Panc1 (cell line): Measurements from ENCODE around the gene TMEM87A.

Experiments used
- POLR2AphosphoS5 ChIP-seq: IDR thresholded peaks from 2 replicates; pipeline ENCODE4 v1.6.1; 2012; ENCODE audit warnings: mild to moderate bottlenecking, low read depth, low read length, moderate library complexity
- SIN3A ChIP-seq: IDR thresholded peaks from 2 replicates; pipeline ENCODE4 v1.6.1; 2012; ENCODE audit warnings: low read depth, mild to moderate bottlenecking, low read length, moderate library complexity, borderline replicate concordance; ENCODE audit not compliant: insufficient read depth
- TF ChIP-seq, protein P1 (sequence below): fragments of 450-650 bp; IDR thresholded peaks from 2 replicates; pipeline ENCODE4 v1.5.1; 2017; ENCODE audit warnings: mild to moderate bottlenecking
- TF ChIP-seq, protein P2 (sequence below), 2 experiments: IDR thresholded peaks; 2 replicates each; pipeline ENCODE4 v1.6.1; 2011 to 2012; ENCODE audit warnings: low read depth in 2 of 2, control low read depth in 1 of 2, low read length in 1 of 2, mild to moderate bottlenecking in 1 of 2, moderate library complexity in 1 of 2; ENCODE audit not compliant: insufficient read depth in 1 of 2

DNA sequence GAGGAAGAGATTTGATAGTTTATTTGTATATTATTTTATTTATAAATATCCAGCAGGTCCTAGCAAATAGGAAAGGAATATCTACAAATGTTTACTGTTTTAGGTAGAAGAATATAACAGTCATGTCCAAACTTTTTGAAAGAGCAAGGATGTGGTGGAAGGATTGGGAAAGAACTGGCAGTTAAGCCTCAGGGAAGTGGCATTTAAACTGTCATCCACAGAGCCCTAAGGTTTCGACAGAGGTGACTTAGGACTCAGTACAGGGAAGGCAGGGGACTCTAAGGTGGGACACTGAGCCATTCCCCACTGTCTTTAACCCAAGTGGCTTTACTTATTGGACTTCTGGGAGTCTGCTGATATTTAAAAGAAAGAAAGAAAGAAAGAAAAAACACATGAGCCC is 11.8 kb upstream of the TMEM87A start:
- TF ChIP-seq, protein P1, sequence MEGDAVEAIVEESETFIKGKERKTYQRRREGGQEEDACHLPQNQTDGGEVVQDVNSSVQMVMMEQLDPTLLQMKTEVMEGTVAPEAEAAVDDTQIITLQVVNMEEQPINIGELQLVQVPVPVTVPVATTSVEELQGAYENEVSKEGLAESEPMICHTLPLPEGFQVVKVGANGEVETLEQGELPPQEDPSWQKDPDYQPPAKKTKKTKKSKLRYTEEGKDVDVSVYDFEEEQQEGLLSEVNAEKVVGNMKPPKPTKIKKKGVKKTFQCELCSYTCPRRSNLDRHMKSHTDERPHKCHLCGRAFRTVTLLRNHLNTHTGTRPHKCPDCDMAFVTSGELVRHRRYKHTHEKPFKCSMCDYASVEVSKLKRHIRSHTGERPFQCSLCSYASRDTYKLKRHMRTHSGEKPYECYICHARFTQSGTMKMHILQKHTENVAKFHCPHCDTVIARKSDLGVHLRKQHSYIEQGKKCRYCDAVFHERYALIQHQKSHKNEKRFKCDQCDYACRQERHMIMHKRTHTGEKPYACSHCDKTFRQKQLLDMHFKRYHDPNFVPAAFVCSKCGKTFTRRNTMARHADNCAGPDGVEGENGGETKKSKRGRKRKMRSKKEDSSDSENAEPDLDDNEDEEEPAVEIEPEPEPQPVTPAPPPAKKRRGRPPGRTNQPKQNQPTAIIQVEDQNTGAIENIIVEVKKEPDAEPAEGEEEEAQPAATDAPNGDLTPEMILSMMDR: no peak
- TF ChIP-seq, protein P2, sequence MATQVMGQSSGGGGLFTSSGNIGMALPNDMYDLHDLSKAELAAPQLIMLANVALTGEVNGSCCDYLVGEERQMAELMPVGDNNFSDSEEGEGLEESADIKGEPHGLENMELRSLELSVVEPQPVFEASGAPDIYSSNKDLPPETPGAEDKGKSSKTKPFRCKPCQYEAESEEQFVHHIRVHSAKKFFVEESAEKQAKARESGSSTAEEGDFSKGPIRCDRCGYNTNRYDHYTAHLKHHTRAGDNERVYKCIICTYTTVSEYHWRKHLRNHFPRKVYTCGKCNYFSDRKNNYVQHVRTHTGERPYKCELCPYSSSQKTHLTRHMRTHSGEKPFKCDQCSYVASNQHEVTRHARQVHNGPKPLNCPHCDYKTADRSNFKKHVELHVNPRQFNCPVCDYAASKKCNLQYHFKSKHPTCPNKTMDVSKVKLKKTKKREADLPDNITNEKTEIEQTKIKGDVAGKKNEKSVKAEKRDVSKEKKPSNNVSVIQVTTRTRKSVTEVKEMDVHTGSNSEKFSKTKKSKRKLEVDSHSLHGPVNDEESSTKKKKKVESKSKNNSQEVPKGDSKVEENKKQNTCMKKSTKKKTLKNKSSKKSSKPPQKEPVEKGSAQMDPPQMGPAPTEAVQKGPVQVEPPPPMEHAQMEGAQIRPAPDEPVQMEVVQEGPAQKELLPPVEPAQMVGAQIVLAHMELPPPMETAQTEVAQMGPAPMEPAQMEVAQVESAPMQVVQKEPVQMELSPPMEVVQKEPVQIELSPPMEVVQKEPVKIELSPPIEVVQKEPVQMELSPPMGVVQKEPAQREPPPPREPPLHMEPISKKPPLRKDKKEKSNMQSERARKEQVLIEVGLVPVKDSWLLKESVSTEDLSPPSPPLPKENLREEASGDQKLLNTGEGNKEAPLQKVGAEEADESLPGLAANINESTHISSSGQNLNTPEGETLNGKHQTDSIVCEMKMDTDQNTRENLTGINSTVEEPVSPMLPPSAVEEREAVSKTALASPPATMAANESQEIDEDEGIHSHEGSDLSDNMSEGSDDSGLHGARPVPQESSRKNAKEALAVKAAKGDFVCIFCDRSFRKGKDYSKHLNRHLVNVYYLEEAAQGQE (IDR thresholded peaks at IDR 0.05; ENCODE audit: insufficient read depth in 1 of 2, low read depth in 2 of 2, low read length in 1 of 2): no peak
- TF ChIP-seq SIN3A: no peak
- TF ChIP-seq POLR2AphosphoS5: no peak
